K562 (cell line): ENCODE results near the gene ELAC2. TPM values are rescaled to one million over a fixed set of nuclear protein-coding genes. Genes with fewer than 3 reads are reported as not detected.

Experiments
- ATAC-seq: fragments of 200-7000 bp; cut with Tn5 transposase; 3 replicates; pipeline ENCODE4 v1.9.1; 2020; ENCODE audit warnings: moderate library complexity
- BruUV-seq: library from RNA; stranded (reverse); fragments of 400-500 nt; replicated peaks from 2 replicates; lab custom pipeline; 2021; lab: Mats Ljungman, UMichigan
- CTCF ChIA-PET: fragments of 300-600 bp; formaldehyde crosslinking; extraction: SDS; loops from one replicate; lab custom pipeline; 2021; ENCODE audit warnings: low intra/inter-chr PET ratio; lab: Yijun Ruan, JAX
- POLR2A ChIA-PET: fragments of 300-600, 350-650 bp; sonication (Branson Sonifier 250); formaldehyde crosslinking; extraction: SDS; loops from one replicate; lab custom pipeline; 2021; ENCODE audit warnings: antibody characterized with exemption, inconsistent platforms; lab: Yijun Ruan, JAX
- DNase-seq, 4 experiments: peaks; one replicate each; pipeline versions ENCODE4 v3.0.0 to v3.0.0-alpha.2; 2011 to 2018; ENCODE audit warnings: low spot score in 3 of 4, mixed read lengths in 3 of 4; ENCODE audit errors: extremely low read depth in 1 of 4
- FAIRE-seq: peaks from 2 replicates; lab custom pipeline; 2011; peaks lifted over from hg19 to GRCh38; lab: Jason Lieb, UNC
- H2AFZ ChIP-seq: 2 replicates; pipeline ENCODE4 v1.6.0; 2011; ENCODE audit warnings: low read depth, low read length, control low read depth, inconsistent platforms
- H3K27ac ChIP-seq: fragments of 200-600 bp; 3 replicates; pipeline ENCODE4 v1.8.0; 2011; ENCODE audit warnings: low read depth, mild to moderate bottlenecking, control low read depth, inconsistent platforms, low read length, moderate library complexity, mixed read lengths; ENCODE audit errors: extremely low read depth
- H3K27me3 ChIP-seq, 2 experiments: fragments of 300-600 bp in 1 of 2; 2 replicates in 1 of 2; 3 replicates in 1 of 2; pipeline versions ENCODE4 v1.6.0 to v1.8.0; 2011; ENCODE audit warnings: inconsistent platforms in 2 of 2, low read length in 2 of 2, mild to moderate bottlenecking in 1 of 2, mixed read lengths in 1 of 2, moderate library complexity in 1 of 2; ENCODE audit not compliant: control insufficient read depth in 2 of 2, insufficient read depth in 2 of 2
- H3K36me3 ChIP-seq: fragments of 300-600 bp; 3 replicates; pipeline ENCODE4 v1.8.0; 2011; ENCODE audit warnings: mild to moderate bottlenecking, low read length, inconsistent platforms; ENCODE audit not compliant: control insufficient read depth, insufficient read depth
- H3K4me1 ChIP-seq, 2 experiments: fragments of 200-600 bp in 1 of 2; replicated peaks in 1 of 2; 2 replicates in 1 of 2; 3 replicates in 1 of 2; pipeline versions ENCODE4 v1.5.1 to v1.8.0; 2011; ENCODE audit warnings: inconsistent platforms in 2 of 2, low read length in 2 of 2, mild to moderate bottlenecking in 1 of 2, mixed read lengths in 1 of 2, moderate library complexity in 1 of 2; ENCODE audit not compliant: control insufficient read depth in 2 of 2, insufficient read depth in 2 of 2
- H3K4me2 ChIP-seq: 2 replicates; pipeline ENCODE4 v1.6.1; 2011; ENCODE audit warnings: low read length, control low read depth, inconsistent platforms, mixed read lengths; ENCODE audit not compliant: insufficient read depth
- H3K4me3 ChIP-seq: fragments of 200-600 bp; sonication (generic), shearing (Covaris generic); 2 replicates; pipeline ENCODE4 v1.5.1; 2016; ENCODE audit warnings: control low read depth, inconsistent platforms
- H3K79me2 ChIP-seq: fragments of 200-600 bp; 3 replicates; pipeline ENCODE4 v1.8.0; 2011; ENCODE audit warnings: low read length, inconsistent platforms; ENCODE audit not compliant: control insufficient read depth, insufficient read depth
- H3K9ac ChIP-seq, 2 experiments: 2 replicates each; pipeline versions ENCODE4 v1.6.0 to v1.6.1; 2011; ENCODE audit warnings: low read depth in 2 of 2, low read length in 2 of 2, control low read depth in 1 of 2, inconsistent platforms in 1 of 2, mild to moderate bottlenecking in 1 of 2, mixed read lengths in 1 of 2; ENCODE audit not compliant: insufficient read depth in 1 of 2
- H3K9me1 ChIP-seq: one replicate; pipeline ENCODE4 v1.6.0; 2011; ENCODE audit warnings: inconsistent platforms, mild to moderate bottlenecking, low read length, moderate library complexity; ENCODE audit not compliant: control insufficient read depth, insufficient read depth
- H3K9me3 ChIP-seq: replicated peaks from 2 replicates; pipeline ENCODE4 v1.5.1; 2011; ENCODE audit warnings: low read depth, low read length, inconsistent platforms; ENCODE audit not compliant: control insufficient read depth, insufficient read depth
- H4K20me1 ChIP-seq: replicated peaks from 2 replicates; pipeline ENCODE4 v1.6.1; 2011; ENCODE audit warnings: low read length, inconsistent platforms, mixed read lengths; ENCODE audit not compliant: control insufficient read depth, insufficient read depth
- ARHGAP35 ChIP-seq: fragments of 450-650 bp; IDR thresholded peaks from 2 replicates; pipeline ENCODE4 v1.6.1; 2018; ENCODE audit not compliant: partially characterized antibody
- HDGF ChIP-seq: fragments of 450-650 bp; IDR thresholded peaks from 2 replicates; pipeline ENCODE4 v1.6.1; 2016
- KAT2B ChIP-seq: IDR thresholded peaks from one replicate; pipeline ENCODE4 v1.6.1; 2012; ENCODE audit warnings: low read depth, mild to moderate bottlenecking, control low read depth, inconsistent platforms, low read length, moderate library complexity
- KLF16 ChIP-seq: IDR thresholded peaks from 2 replicates; pipeline ENCODE4 v1.6.1; 2016; ENCODE audit warnings: antibody characterized with exemption
- LARP7 ChIP-seq: fragments of 450-650 bp; IDR thresholded peaks from 2 replicates; pipeline ENCODE4 v1.6.1; 2016
- MYC ChIP-seq, 2 experiments: fragments of 250-450 bp in 1 of 2; sonication (Bioruptor Pico) in 1 of 2; IDR thresholded peaks; 2 replicates each; pipeline versions ENCODE4 v1.5.1 to v1.6.1; 2012 to 2021; ENCODE audit warnings: low read depth in 2 of 2, borderline replicate concordance in 1 of 2, improper control_type of control experiment in 1 of 2, low read length in 1 of 2, mild to moderate bottlenecking in 1 of 2, moderate library complexity in 1 of 2
- NRF1 ChIP-seq, 2 experiments: fragments of 450-650 bp; IDR thresholded peaks in 1 of 2; conservative IDR thresholded peaks in 1 of 2; 2 replicates each; pipeline ENCODE4 v1.6.1; 2014; ENCODE audit warnings: mild to moderate bottlenecking in 2 of 2
- PCBP1 ChIP-seq: fragments of 200-400 bp; formaldehyde crosslinking; IDR thresholded peaks from 2 replicates; pipeline ENCODE4 v1.6.1; 2018; ENCODE audit warnings: mild to moderate bottlenecking, low read depth, low read length; ENCODE audit not compliant: poor library complexity, severe bottlenecking
- PHF20 ChIP-seq: fragments of 450-650 bp; IDR thresholded peaks from 2 replicates; pipeline ENCODE4 v1.6.1; 2018; ENCODE audit not compliant: partially characterized antibody
- TEAD1 ChIP-seq, 2 experiments: fragments of 450-650 bp in 1 of 2; sonication (generic) in 1 of 2; formaldehyde crosslinking; IDR thresholded peaks; 2 replicates each; pipeline versions ENCODE4 v1.4.0 to v1.8.0; 2020 to 2022; ENCODE audit warnings: mild to moderate bottlenecking in 2 of 2, missing genetic modification reagents in 1 of 2
- THRA ChIP-seq: fragments of 450-650 bp; IDR thresholded peaks from 2 replicates; pipeline ENCODE4 v1.6.1; 2017; ENCODE audit warnings: mild to moderate bottlenecking, moderate library complexity
- YBX1 ChIP-seq: fragments of 450-650 bp; IDR thresholded peaks from 2 replicates; pipeline ENCODE4 v1.7.1; 2016; ENCODE audit warnings: mild to moderate bottlenecking
- ZBTB12 ChIP-seq: fragments of 250-450 bp; sonication (Bioruptor Pico); IDR thresholded peaks from 2 replicates; pipeline ENCODE4 v1.4.0; 2020
- ZBTB26 ChIP-seq: fragments of 450-650 bp; formaldehyde crosslinking; IDR thresholded peaks from 2 replicates; pipeline ENCODE4 v1.4.0; 2022; ENCODE audit warnings: missing genetic modification characterization
- ZKSCAN3 ChIP-seq: fragments of 250-450 bp; sonication (Bioruptor Pico); IDR thresholded peaks from 2 replicates; pipeline ENCODE4 v1.4.0; 2020
- ZSCAN32 ChIP-seq: fragments of 450-650 bp; formaldehyde crosslinking; IDR thresholded peaks from 2 replicates; pipeline ENCODE4 v1.4.0; 2020; ENCODE audit warnings: mild to moderate bottlenecking, moderate library complexity
- WGBS: fragments of 100-300 bp; shearing (Covaris generic); methylation state at CpG from one replicate; pipeline ENCODE4 v1.1.6; 2016; ENCODE audit warnings: low coverage, mixed read lengths; ENCODE audit not compliant: insufficient coverage; ENCODE audit errors: missing lambda C conversion rate; 5-methylcytosine and 5-hydroxymethylcytosine counted together
- in situ Hi-C: fragments of 300-500 bp; cut with MboI; formaldehyde crosslinking; loops from 4 replicates; pipeline ENCODE4 v1.15.0; 2018; ENCODE audit warnings: inconsistent platforms, mixed read lengths
- intact Hi-C: fragments of 100-400 bp; cut with micrococcal nuclease; formaldehyde crosslinking; loops from 2 replicates; pipeline ENCODE4 v1.14.2; 2022
- polyA plus RNA-seq, 8 experiments: library from polyadenylated mRNA; depleted of rRNA in 4 of 8; stranded (reverse) in 5 of 8; unstranded in 3 of 8; fragments of >200 nt; fragmentation: Nextera tagmentation in 2 of 8; fragmentation: Illumina TruSeq in 1 of 8; extraction: Ambion mirVana in 2 of 8; extraction: Trizol in 1 of 8; gene quantifications; 2 replicates each; pipeline versions ENCODE4 v1.2.1 to v1.2.3, GENCODE V29; 2011 to 2014; ENCODE audit warnings: inconsistent platforms in 1 of 8, missing spikeins in 1 of 8
- total RNA-seq, 7 experiments: library from RNA; depleted of rRNA in 6 of 7; stranded (reverse); fragments of >200 nt in 6 of 7; fragmentation: Illumina TruSeq in 2 of 7; extraction: Trizol in 2 of 7; gene quantifications; 2 replicates each; pipeline versions ENCODE4 v1.2.1 to v1.2.3, GENCODE V29; 2011 to 2021; ENCODE audit warnings: low replicate concordance in 1 of 7

ELAC2 gene
- total and polyA plus RNA-seq, 9 of the 15 experiments (the other 6 are each of a cell fraction or from before 2014, with no cell fraction given), result 4.5 to 129 (median 70.6) TPM

- Histone ChIP-seq H4K20me1 (no peaks in the 10 kb centered on the region), H3K9me1 (no peaks in the 10 kb centered on the region), H3K4me3 (peak overlapping the region; percentile 34), H3K4me2 (peak overlapping the region; percentile 74), H3K4me1 (peaks cover 0 to 2% of the 10 kb centered on the region in 2 experiments; a peak in 1 of 5 replicates), H2AFZ (peak overlapping the region; percentile 95), H3K9me3 (no peaks in the 10 kb centered on the region), H3K27me3 (peaks cover 0 to 6% of the 10 kb centered on the region in 2 experiments; a peak in 1 of 5 replicates), H3K9ac (no peak overlapping the region), H3K79me2 (no peaks in the 10 kb centered on the region), H3K36me3 (no peaks in the 10 kb centered on the region), H3K27ac (no peak overlapping the region; the same call in 2 of the 3 replicates)
- ATAC-seq (peak; percentile 98), DNase-seq (peak; percentile 72 to 79 (median 78)), FAIRE-seq (peak; percentile 91)
- 2% methylated on average over 14 of the region's 19 CpGs for WGBS
- no TSS peak for BruUV-seq
- intact Hi-C loops, result no loop called here
- POLR2A ChIA-PET, result no interaction called here
- CTCF ChIA-PET, result interaction anchor here (0.6 kb wide), 1 partner anchor 1270 kb away, joined by 5 read pairs; no protein-coding TSS in a partner anchor
- in situ Hi-C loops, result no loop called here
- TF ChIP-seq NRF1 (conservative IDR thresholded peaks at IDR 0.05 in 1 of 2, IDR thresholded peaks at IDR 0.05 in 1 of 2) (peak; percentile 72 to 78), YBX1 (0 out of 2 replicates have a peak, but pooled peaks have one; percentile 39), PHF20 (peak; percentile 74), MYC (IDR thresholded peaks at IDR 0.05; ENCODE audit: low read depth, low read length) (no peak), MYC (CRISPR knock-in tag; IDR thresholded peaks at IDR 0.05; ENCODE audit: borderline replicate concordance, low read depth) (no peak), KLF16 (0 out of 2 replicates have a peak, but pooled peaks have one; percentile 22), THRA (no peak), ZKSCAN3 (CRISPR knock-in tag) (no peak), TEAD1 (CRISPR knock-in tag; IDR thresholded peaks at IDR 0.05) (no peak), ARHGAP35 (peak; percentile 10), HDGF (0 out of 2 replicates have a peak, but pooled peaks have one; percentile 65), ZBTB26 (0 out of 2 replicates have a peak, but pooled peaks have one; percentile 24), KAT2B (no peak), ZSCAN32 (CRISPR knock-in tag) (no peak), LARP7 (peak; percentile 61; the same call in 1 of the 2 replicates), ZBTB12 (CRISPR knock-in tag) (no peak), PCBP1 (no peak)
These were observed 6.9 kb upstream of the ELAC2 start for GRCh38 chr17:13024526-13025257.
